Measurements from ENCODE around the gene GOLT1A. TPM values are rescaled to one million over a fixed set of nuclear protein-coding genes. Genes with fewer than 3 reads are reported as not detected.

Gene GOLT1A
- polyA plus RNA-seq, 1 donor = 113 TPM

DNA sequence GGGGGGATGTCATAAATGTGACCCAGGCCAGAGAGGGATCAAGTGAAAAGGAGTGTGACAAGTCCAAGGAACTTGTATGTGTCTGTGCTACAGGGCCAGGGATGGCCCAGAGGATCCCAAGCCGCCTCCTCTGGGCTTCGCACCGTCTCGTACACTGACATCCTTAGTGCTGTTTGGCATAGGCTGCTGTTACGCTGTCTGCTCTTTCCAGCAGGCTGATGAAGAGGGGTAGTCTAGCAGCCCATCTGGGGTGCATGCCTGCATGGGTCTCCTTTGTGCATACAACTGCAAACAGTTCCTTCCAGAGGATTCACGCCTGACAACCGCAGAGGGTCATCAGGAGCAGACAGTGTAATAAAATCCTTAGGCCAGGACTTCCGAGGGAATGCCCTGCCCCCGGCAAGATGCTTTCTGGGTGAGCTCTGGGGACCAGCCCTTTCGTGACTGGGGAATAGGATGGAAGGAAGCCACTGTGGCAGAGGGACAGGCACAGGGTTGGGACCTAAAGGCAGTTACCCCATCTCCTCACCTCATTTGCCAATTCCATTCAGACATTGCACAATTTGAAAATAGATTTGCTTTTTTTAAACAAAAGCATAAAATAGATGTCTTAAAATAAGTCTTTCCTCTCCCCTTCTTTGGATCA lies 6.3 kb upstream of the GOLT1A start:
- H3K27me3 ChIP-seq (ENCODE audit: control insufficient read depth, insufficient read depth, low read length) = no peaks in the 10 kb centered on the region
- no CpG with 5 or more reads among the region's 10 CpGs for WGBS (ENCODE audit: insufficient coverage, low lambda C conversion rate)
- no peak overlapping the region for H3K4me3 ChIP-seq (ENCODE audit: low read length)
- H3K27ac ChIP-seq (ENCODE audit: low read length) = no peak overlapping the region
- peaks cover 54% of the 10 kb centered on the region for H3K36me3 ChIP-seq (ENCODE audit: control insufficient read depth, insufficient read depth, low read length)
- H3K9me3 ChIP-seq (ENCODE audit: control insufficient read depth, low read depth, low read length) = no peaks in the 10 kb centered on the region
- no peaks in the 10 kb centered on the region for H3K4me1 ChIP-seq (ENCODE audit: control insufficient read depth, insufficient read depth, low read length)
- no peak for DNase-seq

DNA sequence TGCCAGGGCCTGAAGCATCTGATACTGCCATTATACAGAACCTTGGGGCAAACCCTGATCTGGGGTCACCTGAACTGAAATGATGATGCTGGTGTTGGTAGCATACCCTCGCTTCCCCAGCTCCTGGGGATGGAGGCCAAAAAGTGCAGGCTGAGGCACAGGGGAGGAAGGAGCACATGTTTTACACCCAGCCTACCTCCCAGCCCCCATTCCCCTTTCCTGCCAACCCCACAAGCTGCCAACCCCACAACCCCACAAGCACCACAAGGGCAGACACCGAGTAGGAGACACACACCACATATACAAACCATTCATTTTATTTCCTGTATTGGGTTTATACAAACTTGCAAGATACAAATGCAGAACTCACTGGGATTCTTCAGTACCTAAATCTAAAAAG lies 4.8 kb upstream of the GOLT1A start:
- no peak overlapping the region for H3K27ac ChIP-seq (ENCODE audit: low read length)
- no peak overlapping the region for H3K4me3 ChIP-seq (ENCODE audit: low read length)
- no CpG with 5 or more reads among the region's 2 CpGs for WGBS (ENCODE audit: insufficient coverage, low lambda C conversion rate)
- no peak for DNase-seq
- H3K9me3 ChIP-seq (ENCODE audit: control insufficient read depth, low read depth, low read length) = no peaks in the 10 kb centered on the region
- H3K27me3 ChIP-seq (ENCODE audit: control insufficient read depth, insufficient read depth, low read length) = no peaks in the 10 kb centered on the region
- peaks cover 40% of the 10 kb centered on the region for H3K36me3 ChIP-seq (ENCODE audit: control insufficient read depth, insufficient read depth, low read length)
- peaks cover 3% of the 10 kb centered on the region for H3K4me1 ChIP-seq (ENCODE audit: control insufficient read depth, insufficient read depth, low read length)

DNA sequence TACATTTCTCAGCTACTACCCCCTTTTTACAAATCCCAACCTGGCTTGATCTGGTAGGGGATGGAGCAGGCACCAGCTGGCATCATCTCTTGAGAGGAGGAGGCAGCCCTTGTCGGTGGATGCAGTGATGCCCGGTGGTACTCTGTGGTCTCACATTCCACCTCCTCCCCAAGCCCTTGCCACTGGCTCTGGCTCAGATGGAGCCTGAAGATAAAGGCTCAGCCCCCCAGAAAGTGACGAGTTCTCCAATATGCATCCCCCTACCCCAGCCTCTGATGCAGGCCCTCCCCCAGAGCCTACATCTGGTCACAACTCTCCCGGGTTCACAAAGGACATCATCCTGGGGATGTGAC lies 3.8 kb upstream of the GOLT1A start:
- Histone ChIP-seq H3K4me1 (ENCODE audit: control insufficient read depth, insufficient read depth, low read length) (peaks cover 3% of the 10 kb centered on the region), H3K9me3 (ENCODE audit: control insufficient read depth, low read depth, low read length) (no peaks in the 10 kb centered on the region), H3K27ac (ENCODE audit: low read length) (no peak overlapping the region), H3K4me3 (ENCODE audit: low read length) (no peak overlapping the region), H3K36me3 (ENCODE audit: control insufficient read depth, insufficient read depth, low read length) (peaks cover 32% of the 10 kb centered on the region), H3K27me3 (ENCODE audit: control insufficient read depth, insufficient read depth, low read length) (no peaks in the 10 kb centered on the region)
- WGBS (ENCODE audit: insufficient coverage, low lambda C conversion rate) = no CpG with 5 or more reads among the region's 4 CpGs
- DNase-seq = no peak

DNA sequence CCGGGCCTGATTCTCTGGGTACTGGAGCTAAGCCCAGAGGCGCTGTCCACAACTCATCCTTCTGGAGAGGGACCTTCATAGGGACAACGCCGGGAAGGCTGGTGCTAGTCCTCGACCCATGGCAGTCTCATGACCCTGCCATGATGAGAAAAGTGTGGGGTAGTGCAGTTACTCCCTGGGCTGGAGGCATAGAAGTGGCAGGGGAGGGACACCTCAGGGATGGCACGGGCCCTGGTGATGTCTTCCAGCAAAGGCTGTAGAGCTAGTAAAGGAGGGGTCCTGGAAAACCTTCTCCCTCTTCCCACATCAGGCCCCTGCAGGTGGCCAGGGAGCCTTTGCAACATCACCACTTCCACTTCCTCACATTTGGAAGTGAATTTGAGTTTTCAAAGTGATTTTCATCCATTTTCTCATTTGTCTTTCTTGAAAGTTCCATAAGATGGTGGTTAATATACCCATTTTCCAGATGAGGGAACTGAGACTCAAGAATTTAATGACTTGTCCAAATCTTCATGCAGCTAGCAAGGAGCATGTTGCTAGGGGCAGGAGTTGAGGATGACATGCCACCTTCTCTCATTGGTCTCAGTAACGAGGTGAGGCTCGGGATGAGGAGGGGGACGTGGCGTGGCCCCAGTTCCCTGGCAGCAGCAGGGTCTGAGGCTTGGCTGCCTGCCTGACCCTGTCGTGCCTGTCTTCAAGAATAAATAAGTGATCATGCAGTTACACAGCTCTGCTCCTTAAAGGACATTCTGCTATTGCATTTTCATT lies 3.3 kb upstream of the GOLT1A start:
- Histone ChIP-seq H3K27ac (ENCODE audit: low read length) (no peak overlapping the region), H3K36me3 (ENCODE audit: control insufficient read depth, insufficient read depth, low read length) (peaks cover 27% of the 10 kb centered on the region), H3K4me3 (ENCODE audit: low read length) (no peak overlapping the region), H3K27me3 (ENCODE audit: control insufficient read depth, insufficient read depth, low read length) (no peaks in the 10 kb centered on the region), H3K9me3 (ENCODE audit: control insufficient read depth, low read depth, low read length) (no peaks in the 10 kb centered on the region), H3K4me1 (ENCODE audit: control insufficient read depth, insufficient read depth, low read length) (peaks cover 5% of the 10 kb centered on the region)
- no peak for DNase-seq
- WGBS (ENCODE audit: insufficient coverage, low lambda C conversion rate) = no CpG with 5 or more reads among the region's 11 CpGs

DNA sequence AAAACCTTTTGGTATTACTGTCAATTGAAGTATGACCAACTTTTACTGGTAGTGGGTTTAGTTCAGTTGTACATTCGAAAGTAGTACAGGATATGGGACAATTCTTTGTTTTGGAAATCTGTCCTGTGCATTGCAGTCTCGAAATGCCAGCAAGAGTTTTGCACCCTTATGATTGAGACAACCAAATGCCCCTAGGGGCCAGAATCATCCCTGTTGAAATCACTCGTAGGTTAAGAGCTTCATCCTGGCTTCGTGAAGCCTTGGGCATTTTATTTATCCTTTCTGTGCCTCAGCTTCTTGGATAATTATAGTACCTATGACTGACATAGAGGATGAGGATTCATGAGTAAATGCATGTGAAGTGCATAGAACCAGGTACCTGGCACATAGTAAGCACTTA lies 2.4 kb upstream of the GOLT1A start:
- WGBS (ENCODE audit: insufficient coverage, low lambda C conversion rate) = no CpG with 5 or more reads among the region's 4 CpGs

DNA sequence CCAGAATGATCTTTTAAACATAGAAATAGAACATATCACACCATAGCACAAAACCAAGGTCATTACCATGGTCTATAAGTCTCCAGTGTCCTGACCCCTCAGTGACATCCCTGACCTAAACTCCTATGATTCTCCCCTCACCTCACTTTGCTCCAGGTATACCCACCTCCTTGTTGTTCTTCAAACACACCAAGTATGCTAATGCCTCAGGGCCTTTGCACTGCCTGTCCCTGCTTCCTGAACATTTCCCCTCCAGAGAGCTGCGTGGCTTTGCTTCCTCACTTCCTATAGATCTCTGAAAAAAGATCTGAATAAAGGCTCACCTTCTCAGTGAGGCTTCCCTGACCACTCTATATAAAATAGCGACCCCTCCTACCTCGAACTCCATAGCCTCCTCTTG lies 1.1 kb downstream of the GOLT1A start:
- Histone ChIP-seq H3K9me3 (ENCODE audit: control insufficient read depth, low read depth, low read length) (no peaks in the 10 kb centered on the region), H3K4me1 (ENCODE audit: control insufficient read depth, insufficient read depth, low read length) (peaks cover 20% of the 10 kb centered on the region), H3K27ac (ENCODE audit: low read length) (peak overlapping the region; percentile 82), H3K36me3 (ENCODE audit: control insufficient read depth, insufficient read depth, low read length) (no peaks in the 10 kb centered on the region), H3K27me3 (ENCODE audit: control insufficient read depth, insufficient read depth, low read length) (no peaks in the 10 kb centered on the region), H3K4me3 (ENCODE audit: low read length) (peak overlapping the region; percentile 69)
- WGBS (ENCODE audit: insufficient coverage, low lambda C conversion rate) = 60% methylated on average over 1 of the region's 3 CpGs
- no peak for DNase-seq

More for the DNA sequence above, 2.4 kb upstream of the GOLT1A start:
- H3K4me1 ChIP-seq (ENCODE audit: control insufficient read depth, insufficient read depth, low read length) = peaks cover 12% of the 10 kb centered on the region
- no peak overlapping the region for H3K27ac ChIP-seq (ENCODE audit: low read length)
- no peaks in the 10 kb centered on the region for H3K27me3 ChIP-seq (ENCODE audit: control insufficient read depth, insufficient read depth, low read length)
- no peak overlapping the region for H3K4me3 ChIP-seq (ENCODE audit: low read length)
- H3K36me3 ChIP-seq (ENCODE audit: control insufficient read depth, insufficient read depth, low read length) = peaks cover 18% of the 10 kb centered on the region
- DNase-seq = no peak
- no peaks in the 10 kb centered on the region for H3K9me3 ChIP-seq (ENCODE audit: control insufficient read depth, low read depth, low read length)

DNA sequence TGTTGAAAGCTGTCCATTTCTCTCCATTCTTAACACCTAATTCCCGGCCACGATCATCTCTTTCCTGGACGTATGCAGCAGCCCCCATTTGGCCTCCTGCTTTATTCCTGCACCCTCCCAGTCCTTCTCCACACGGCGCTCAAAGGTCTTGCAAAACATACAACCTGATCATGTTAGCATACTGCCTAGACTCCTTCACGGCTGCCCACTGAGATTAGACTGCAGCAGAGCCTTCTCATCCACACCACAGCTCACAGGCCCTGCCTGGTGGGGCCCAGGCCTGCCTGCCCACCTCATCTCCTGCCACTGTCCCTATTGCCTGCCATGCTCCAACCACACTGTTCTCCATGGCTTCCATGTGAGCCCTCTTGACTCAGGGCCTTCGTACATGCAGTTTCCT lies 2.7 kb downstream of the GOLT1A start:
- no peaks in the 10 kb centered on the region for H3K36me3 ChIP-seq (ENCODE audit: control insufficient read depth, insufficient read depth, low read length)
- no peaks in the 10 kb centered on the region for H3K27me3 ChIP-seq (ENCODE audit: control insufficient read depth, insufficient read depth, low read length)
- H3K4me3 ChIP-seq (ENCODE audit: low read length) = no peak overlapping the region
- WGBS (ENCODE audit: insufficient coverage, low lambda C conversion rate) = 34% methylated on average over 3 of the region's 7 CpGs
- H3K9me3 ChIP-seq (ENCODE audit: control insufficient read depth, low read depth, low read length) = no peaks in the 10 kb centered on the region
- H3K27ac ChIP-seq (ENCODE audit: low read length) = peak overlapping the region; percentile 71
- H3K4me1 ChIP-seq (ENCODE audit: control insufficient read depth, insufficient read depth, low read length) = peaks cover 27% of the 10 kb centered on the region
- peak in 1 of 2 donors; percentile 53 for DNase-seq

DNA sequence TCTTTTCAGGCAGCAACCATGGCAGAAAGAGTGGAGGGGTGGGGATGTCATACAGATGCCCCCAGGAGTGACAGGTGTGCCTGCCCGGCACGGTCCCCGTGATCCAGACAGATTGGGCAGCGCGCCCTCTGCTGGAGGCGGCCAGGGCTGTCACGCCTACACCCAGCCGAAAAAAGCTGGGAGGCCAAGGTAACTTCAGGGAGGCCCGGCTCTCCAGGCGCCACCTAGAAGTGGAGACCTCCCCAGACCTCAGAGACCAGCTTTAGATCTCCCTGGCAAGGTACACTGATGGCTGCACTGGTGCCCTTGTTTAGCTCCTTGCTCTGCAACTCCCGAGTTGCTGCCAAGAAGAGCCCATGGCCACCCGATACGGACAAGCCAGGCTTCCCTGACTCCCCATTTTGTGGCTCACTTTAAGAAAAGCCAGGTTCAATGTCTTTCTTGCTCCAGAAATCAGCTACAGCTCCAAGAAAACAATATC lies 6.6 kb downstream of the GOLT1A start:
- Histone ChIP-seq H3K27me3 (ENCODE audit: control insufficient read depth, insufficient read depth, low read length) (no peaks in the 10 kb centered on the region), H3K36me3 (ENCODE audit: control insufficient read depth, insufficient read depth, low read length) (peaks cover 3% of the 10 kb centered on the region), H3K27ac (ENCODE audit: low read length) (no peak overlapping the region), H3K4me3 (ENCODE audit: low read length) (no peak overlapping the region), H3K4me1 (ENCODE audit: control insufficient read depth, insufficient read depth, low read length) (peaks cover 23% of the 10 kb centered on the region), H3K9me3 (ENCODE audit: control insufficient read depth, low read depth, low read length) (no peaks in the 10 kb centered on the region)
- WGBS (ENCODE audit: insufficient coverage, low lambda C conversion rate) = no CpG with 5 or more reads among the region's 13 CpGs
- peak in 1 of 2 donors; percentile 52 for DNase-seq

DNA sequence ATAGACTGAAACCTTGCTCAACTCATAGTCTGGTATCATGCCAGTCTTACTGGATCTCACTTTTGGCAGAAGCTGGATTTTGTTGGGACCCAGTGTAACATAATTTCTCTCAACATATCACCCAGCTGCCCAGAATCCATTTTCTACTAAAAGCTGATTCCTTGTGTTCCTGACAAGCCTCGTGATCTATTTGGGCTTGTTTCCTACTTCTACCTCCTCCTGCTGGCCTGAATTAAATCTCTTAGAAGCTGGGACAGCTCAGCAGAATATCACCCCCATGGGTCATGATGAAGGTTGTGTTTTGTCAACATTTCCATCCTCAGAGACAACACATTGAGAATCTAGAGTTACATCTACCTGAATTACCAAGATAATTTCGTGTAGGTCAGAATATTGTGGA lies 7.7 kb downstream of the GOLT1A start:
- no peak for DNase-seq
- WGBS (ENCODE audit: insufficient coverage, low lambda C conversion rate) = no CpG with 5 or more reads among the region's 2 CpGs
- H3K4me3 ChIP-seq (ENCODE audit: low read length) = no peak overlapping the region
- peaks cover 14% of the 10 kb centered on the region for H3K4me1 ChIP-seq (ENCODE audit: control insufficient read depth, insufficient read depth, low read length)
- no peaks in the 10 kb centered on the region for H3K27me3 ChIP-seq (ENCODE audit: control insufficient read depth, insufficient read depth, low read length)
- H3K9me3 ChIP-seq (ENCODE audit: control insufficient read depth, low read depth, low read length) = no peaks in the 10 kb centered on the region
- H3K27ac ChIP-seq (ENCODE audit: low read length) = no peak overlapping the region
- peaks cover 3% of the 10 kb centered on the region for H3K36me3 ChIP-seq (ENCODE audit: control insufficient read depth, insufficient read depth, low read length)

DNA sequence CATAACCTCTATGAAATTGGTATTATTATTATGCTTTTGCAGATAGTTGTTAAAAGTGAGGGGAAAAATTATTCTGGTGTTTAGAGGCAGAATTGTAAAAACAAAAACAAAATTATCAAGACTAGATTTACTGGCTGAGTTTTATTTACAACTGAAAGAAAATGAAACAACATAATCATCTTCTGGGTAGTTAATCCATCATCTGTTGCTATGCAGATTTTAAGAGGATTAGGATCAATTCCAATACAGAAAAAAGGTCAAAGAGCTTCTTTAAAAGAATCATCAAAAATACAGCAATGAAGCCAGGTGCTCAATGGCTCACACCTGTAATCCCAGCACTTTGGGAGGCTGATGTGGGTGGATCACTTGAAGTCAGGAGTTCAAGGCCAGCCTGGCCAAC lies 8.3 kb downstream of the GOLT1A start:
- H3K27ac ChIP-seq (ENCODE audit: low read length) = no peak overlapping the region
- no peak overlapping the region for H3K4me3 ChIP-seq (ENCODE audit: low read length)
- peaks cover 3% of the 10 kb centered on the region for H3K36me3 ChIP-seq (ENCODE audit: control insufficient read depth, insufficient read depth, low read length)
- no peaks in the 10 kb centered on the region for H3K9me3 ChIP-seq (ENCODE audit: control insufficient read depth, low read depth, low read length)
- peaks cover 8% of the 10 kb centered on the region for H3K4me1 ChIP-seq (ENCODE audit: control insufficient read depth, insufficient read depth, low read length)
- H3K27me3 ChIP-seq (ENCODE audit: control insufficient read depth, insufficient read depth, low read length) = no peaks in the 10 kb centered on the region
- no peak for DNase-seq

DNA sequence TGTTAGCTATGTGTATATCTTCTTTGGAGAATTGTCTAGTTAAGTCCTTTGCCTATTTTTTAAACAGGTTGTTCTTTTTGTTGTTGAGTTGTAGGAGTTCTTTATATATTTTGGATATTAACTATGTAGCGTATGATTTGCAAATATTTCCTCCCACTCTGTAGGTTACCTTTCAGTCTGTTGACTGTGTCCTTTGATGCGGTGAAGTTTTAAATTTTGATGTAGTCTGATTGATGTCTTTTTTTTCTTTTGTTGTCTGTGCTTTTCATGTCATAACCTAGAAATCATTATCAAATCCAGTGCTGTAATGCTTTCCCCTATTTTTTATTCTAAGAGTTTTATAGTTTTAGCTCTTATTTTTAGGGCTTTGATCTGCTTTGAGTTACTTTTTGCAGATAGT lies 8.8 kb downstream of the GOLT1A start:
- no peak for DNase-seq

More for the DNA sequence above, 8.8 kb downstream of the GOLT1A start:
- H3K4me1 ChIP-seq (ENCODE audit: control insufficient read depth, insufficient read depth, low read length) = peaks cover 8% of the 10 kb centered on the region
- H3K36me3 ChIP-seq (ENCODE audit: control insufficient read depth, insufficient read depth, low read length) = peaks cover 3% of the 10 kb centered on the region
- no peak overlapping the region for H3K4me3 ChIP-seq (ENCODE audit: low read length)
- no peaks in the 10 kb centered on the region for H3K27me3 ChIP-seq (ENCODE audit: control insufficient read depth, insufficient read depth, low read length)
- H3K9me3 ChIP-seq (ENCODE audit: control insufficient read depth, low read depth, low read length) = no peaks in the 10 kb centered on the region
- WGBS (ENCODE audit: insufficient coverage, low lambda C conversion rate) = no CpG with 5 or more reads among the region's 2 CpGs
- no peak overlapping the region for H3K27ac ChIP-seq (ENCODE audit: low read length)
